HG02759 (cell line): ENCODE data around the gene UBA52.
A peak's percentile ranks its signal among the peaks of the same experiment; 100 is the strongest.

Experiments used
- ATAC-seq: cut with Tn5 transposase; IDR thresholded peaks from one replicate; pipeline ENCODE4 v1.9.1; 2021; ENCODE audit warnings: mild to moderate bottlenecking, moderate library complexity; ENCODE audit not compliant: unreplicated experiment

UBA52 gene

DNA sequence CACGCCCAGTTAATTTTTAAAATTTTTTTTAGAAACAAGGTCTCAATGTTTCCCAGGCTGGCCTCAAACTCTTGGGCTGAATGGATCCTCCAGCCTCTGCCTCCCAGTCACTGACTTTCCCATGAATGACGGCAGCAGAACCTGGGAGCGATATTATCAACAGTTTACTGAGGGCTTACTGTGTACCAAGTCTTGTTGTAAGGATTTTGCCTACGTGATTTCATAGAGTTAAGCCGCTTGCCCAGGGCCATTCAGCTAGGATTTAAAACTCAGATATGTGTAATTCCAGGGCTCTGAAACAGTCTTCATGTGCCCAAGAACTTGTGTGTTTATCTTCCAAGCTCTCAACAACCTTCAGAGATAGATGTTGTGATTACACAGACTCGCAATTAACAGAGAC lies 20.0 kb upstream of the UBA52 start:
- no peak for ATAC-seq

DNA sequence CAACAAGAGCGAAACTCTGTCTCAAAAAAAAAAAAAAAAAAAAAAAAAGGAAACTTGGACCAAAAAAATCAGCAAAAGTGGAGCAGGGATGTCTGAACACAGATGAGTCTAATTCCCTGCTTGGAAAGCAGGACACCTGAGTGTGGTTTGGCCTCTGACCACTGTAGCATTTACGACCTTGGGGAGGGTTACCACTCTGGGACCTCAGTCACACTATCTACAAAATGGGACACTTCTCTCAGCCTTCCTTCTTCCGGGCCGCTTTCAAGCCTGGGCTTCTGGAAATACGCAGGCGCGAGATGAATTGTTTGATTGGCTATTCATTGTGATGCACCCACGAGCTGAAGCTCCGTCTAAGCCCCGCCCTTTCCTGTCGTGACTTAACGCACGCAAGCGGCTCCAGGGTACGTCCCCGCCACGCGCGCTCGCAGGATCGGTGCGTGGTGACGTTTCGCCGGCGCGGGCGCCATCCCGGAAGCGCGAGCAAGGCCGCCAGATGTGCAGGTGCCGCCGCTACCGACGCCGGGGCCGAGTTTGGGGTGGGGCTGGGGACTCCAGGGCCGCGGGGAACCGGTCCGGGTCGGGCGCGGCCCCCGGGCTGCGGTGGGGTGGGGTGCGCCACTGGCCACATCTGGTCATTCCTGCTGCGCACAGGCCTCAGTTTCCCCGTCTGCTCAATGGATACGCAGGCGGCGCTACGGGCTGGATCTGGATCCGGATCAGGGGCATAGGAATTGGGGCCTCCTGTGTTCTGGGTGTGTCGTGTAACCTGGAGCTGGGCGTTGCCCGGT lies 14.1 kb upstream of the UBA52 start, which contains the start of gene KXD1:
KXD1 (plus strand) TSS at position 460 of the 791 bp plus-strand sequence. CDS start 4,187 bp downstream, outside the sequence.
- peak; percentile 96 for ATAC-seq

DNA sequence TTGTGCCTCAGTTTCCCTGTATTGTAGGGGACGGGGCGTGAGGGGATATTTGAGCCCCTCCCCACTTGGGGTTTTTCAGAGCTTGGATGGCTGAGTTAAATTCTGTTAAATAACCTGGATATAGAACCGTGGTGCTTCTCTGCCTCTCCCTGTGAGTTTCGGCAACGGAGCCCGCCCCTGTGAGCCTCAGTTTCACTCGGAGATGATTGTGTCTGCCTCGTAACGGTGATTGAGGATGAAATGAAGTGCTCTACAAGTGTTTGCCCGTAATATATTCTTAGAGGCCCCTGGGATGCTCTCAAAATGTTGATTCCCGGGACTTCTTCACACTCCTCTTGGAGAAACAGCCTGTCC lies 13.5 kb upstream of the UBA52 start:
- ATAC-seq: no peak

DNA sequence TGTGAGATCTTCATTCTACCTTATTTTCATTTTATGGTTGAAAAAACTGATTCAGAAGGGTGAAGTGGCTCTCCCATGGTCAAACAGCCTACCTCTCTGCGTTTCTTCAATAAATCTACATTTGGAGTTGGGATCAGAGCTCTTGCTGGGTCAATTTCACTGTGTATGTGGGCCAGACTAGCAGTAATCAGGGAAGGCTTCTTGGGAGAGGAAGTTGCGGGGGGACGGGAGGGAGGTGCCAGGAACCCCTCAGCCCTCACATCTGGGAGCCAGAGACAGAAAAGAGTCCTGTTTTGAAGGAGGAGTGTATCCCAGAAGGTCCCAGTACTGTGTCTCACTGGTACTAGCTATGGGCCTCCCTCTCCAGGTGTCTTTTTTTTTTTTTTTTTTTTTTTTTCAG lies 13.1 kb upstream of the UBA52 start:
- no peak for ATAC-seq

DNA sequence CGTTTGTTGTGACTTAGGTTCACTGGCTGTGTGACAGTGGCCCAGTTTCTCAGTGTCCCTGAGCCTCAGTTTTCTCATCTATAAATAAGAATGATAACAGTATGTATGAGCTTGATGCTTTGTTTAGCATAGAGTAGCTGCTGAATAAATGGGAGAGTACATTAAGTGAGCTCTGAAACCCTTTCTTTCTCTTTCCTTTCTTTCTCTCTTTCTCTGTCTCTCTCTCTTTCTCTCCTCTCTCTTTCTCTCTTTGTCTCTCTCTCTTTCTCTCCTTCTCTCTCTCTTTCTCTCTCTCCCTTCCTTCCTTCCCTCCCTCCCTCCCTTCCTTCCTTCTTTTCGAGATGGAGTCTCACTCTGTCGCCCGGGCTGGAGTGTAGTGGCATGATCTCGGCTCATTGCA lies 12.0 kb upstream of the UBA52 start:
- no peak for ATAC-seq

DNA sequence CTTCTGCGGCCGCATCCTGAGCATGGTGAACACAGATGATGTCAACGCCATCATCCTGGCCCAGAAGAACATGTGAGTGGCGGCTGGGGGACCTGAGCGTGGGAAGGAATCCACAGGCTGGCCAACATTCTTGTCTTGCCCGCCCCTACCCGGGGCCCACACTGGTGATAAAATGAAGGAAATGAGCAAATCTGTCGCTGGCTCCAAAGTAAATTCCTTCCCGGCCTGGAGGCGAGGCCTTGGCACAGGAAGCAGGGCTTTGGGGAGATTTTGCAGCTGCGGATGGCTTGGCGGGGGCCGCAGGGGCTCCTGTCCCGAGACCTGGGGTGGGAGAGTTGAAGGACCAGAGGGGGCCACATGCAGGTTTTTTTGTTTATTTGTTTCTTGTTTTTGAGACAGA lies 9.6 kb upstream of the UBA52 start:
- no peak for ATAC-seq

DNA sequence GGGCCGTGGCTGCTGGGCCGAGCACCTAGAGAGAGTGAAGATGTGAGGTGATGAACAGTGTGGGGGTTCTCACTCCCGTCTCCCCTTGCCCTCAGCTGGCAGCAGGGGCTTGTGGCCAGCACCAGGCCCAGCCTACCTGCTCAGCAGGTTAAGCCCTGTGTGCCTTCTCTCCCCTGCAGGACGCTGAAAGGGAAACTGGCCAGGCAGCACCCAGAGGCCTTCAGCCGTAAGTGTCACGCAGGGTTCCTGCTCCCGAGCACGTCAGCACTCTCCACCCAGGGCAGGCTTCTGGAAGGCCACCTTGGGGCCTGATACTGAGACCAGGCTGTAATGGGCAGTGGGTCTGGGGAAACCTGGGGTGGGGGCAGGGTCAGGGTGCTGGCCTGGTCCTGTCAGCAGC lies 4.7 kb upstream of the UBA52 start:
- ATAC-seq: no peak

DNA sequence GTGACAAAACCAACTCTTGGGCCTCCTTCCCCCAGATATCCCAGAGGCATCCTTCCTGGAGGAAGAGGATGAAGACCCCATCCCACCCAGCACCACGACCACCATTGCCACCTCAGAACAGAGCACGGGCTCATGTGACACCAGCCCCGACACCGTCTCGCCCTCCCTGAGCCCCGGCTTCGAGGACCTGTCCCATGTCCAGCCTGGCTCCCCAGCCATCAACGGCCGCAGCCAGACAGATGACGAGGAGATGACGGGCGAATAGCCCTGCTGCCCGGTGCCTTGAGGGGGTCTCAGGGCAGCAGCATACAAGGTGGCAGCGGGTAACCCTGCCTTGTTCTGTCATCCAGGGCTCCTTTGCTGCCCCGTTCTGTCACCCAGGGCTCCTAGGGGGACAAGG lies 3.3 kb upstream of the UBA52 start:
- no peak for ATAC-seq

DNA sequence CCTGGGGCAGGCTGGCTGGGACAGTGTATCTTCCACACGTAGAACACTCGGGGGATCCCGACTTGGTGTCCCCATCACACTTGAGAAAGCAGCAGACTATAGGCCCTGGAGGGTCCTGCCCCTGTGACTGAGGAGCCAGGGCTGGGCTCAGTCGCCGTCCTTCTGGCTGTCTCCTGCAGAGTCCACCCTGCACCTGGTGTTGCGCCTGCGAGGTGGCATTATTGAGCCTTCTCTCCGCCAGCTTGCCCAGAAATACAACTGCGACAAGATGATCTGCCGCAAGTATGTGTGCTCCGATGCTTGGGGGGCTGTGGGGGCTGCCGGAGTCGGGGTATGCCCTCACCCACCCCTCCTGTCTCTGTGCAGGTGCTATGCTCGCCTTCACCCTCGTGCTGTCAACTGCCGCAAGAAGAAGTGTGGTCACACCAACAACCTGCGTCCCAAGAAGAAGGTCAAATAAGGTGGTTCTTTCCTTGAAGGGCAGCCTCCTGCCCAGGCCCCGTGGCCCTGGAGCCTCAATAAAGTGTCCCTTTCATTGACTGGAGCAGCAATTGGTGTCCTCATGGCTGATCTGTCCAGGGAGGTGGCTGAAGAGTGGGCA lies 3.1 kb downstream of the UBA52 start:
- no peak for ATAC-seq

DNA sequence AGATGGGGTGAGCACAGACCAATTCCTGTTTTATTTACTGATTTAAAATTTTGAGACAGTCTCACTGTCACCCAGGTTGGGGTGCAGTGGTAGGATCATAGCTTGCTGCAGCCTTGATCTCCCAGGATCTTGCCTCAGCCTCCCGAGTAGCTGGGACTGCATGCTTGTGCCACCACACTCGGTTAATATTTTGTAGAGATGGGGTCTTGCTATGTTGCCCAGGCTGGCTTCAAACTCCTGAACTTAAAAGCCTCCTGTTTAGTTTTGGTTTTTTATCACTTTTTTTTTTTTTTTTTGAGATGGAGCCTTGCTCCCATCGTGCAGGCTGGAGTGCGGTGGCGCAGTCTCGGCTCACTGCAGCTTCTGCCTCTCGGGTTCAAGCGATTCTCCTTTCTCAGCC lies 4.7 kb downstream of the UBA52 start:
- no peak for ATAC-seq

DNA sequence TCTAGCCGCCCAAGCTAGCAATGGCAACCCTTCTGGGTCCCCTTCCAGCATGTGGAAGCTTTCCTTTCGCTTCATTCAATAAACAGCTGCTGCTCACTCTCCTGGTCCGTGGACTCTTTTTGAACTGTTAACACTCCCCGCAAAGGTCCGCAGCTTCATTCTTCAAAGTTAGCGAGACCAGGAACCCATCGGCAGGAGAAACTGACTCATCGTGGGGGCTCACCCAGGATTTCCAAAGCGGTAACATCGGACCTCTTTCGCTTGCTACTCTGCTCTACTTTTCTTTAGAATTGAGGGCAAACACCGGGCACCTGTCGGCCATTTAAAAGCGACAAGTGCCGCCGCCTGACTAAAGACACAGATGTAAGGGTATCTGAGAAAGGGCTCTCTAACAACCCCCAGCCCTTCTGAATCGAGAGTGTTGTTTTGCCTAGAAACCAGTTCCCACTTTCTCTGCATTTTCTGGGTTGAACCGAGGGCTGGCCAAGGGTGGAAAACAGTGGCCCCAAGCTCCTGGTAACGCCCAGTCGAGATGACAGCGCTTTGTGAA lies 5.8 kb downstream of the UBA52 start:
- ATAC-seq: no peak

DNA sequence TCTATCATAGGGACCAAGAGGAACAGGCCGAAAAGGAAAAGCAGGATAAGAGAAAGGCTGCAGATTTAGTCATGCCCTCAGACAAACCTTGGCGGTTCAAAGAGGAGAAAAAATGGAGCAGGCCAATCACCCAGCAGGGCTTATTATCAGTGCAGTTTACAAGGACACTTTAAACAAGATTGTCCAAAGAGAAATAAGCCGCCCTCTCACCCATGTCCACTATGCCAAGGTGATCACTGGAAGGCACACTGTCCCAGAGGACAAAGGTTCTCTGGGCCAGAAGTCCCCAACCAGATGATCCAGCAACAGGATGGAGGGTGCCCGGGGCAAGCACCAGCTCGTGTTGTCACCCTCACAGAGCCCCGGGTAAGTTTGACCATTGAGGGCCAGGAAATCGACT lies 8.7 kb downstream of the UBA52 start:
- ATAC-seq: no peak

DNA sequence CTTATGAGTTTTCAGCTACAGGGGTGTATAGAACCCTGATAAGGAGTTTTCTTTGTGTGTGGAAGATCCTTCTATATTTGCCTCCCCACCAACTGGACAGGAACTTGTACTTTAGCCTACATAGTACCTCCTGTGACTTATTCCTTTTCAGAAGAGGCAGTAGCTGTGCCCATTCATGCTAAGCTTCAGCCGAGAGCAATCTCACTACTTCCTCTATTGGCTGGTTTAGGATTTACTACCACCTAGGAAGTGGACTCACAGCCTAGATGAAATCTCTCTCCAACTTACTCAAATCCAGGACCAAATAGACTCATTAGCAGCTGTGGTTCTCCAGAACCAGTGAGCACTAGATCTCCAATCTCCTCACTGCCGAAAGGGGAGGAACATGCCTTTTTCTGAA lies 14.6 kb downstream of the UBA52 start:
- ATAC-seq: no peak

DNA sequence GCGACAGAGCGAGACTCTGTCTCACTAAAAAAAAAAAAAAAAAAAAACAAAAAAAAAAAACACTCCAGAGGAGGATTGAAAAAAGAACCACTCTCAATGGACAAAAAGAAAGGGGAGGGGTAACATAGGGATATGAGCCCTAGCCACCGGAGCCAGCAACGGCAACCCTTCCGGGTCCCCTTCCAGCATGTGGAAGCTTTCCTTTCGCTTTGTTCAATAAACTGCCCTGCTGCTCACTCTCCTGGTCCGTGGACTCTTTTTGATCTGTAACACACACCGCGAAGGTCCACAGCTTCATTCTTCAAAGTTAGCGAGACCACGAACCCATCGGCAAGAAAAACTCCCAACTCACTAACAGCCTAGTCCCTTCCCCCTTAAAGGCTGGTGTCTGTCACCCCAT lies 15.9 kb downstream of the UBA52 start:
- no peak for ATAC-seq

DNA sequence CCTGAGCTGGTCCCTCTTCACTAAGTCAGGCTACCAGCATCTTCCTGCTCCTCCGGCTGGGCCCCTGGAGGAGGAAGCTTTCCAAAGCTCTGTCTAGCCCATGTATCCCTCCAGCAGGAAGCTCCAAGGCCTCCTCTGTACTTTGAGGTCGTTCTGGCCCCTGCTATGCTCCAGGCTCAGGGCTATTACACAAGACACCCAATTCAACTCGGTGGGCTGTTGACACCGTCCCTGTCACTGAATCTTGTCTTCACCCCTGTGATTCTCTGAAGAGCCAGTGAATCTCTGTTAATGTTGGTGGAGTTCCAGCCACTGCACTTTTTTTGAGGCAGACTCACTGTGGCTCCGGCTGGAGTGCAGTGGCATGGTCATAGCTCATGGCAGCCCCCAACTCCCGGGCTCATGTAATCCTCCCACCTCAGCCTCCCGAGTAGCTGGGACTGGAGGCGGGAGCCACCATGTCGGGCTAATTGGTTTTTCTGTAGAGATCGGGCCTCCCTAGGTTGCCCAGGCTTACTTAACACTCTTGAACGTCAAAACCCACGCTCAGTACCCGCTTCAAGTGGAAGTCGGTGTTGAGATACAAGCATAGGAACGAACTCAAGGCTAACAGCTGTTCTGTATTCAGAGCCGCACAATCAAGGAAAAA lies 16.4 kb downstream of the UBA52 start:
- ATAC-seq: no peak

DNA sequence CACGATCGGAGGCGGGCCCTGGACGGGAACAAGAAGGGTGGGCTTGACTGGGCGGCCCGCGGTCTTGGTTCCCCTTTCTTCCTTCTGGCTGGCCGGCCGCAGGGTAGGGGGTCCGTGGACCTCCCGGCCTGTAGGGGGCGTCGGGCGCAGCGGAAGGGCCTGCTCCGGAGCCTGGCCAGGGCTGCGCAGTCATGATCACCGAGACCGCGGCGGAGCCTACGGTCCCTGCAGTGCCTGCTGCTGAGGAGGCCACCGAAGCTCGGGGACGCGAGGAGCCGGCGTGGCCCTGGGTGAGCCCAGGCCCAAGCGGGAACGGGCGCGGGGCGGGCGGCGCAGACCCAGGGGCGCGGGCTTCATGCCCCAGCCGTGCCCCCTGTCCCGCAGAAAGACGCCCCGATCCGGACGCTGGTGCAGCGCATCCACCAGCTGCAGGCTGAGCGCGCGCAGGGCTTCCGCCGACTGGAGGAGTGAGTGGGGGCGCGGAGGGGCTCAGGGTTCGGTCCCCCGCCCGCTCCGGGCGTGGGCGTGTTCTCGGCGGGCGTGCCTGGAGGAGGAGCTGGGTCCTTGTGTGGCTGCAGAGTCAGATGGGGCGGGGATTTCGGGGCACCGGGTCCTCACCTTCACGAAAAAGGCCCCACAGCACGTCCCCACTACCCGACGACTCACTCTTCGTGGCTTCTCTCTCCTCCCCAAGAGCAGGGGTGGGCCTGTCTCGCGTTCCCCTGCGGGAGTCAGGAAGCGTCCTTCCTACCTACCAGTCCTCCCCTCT lies 17.1 kb downstream of the UBA52 start, which contains the start of gene REX1BD:
REX1BD (plus strand) TSS at position 188 of the 769 bp plus-strand sequence; CDS start at position 192, 4 bp downstream.
- peak; percentile 88 for ATAC-seq

DNA sequence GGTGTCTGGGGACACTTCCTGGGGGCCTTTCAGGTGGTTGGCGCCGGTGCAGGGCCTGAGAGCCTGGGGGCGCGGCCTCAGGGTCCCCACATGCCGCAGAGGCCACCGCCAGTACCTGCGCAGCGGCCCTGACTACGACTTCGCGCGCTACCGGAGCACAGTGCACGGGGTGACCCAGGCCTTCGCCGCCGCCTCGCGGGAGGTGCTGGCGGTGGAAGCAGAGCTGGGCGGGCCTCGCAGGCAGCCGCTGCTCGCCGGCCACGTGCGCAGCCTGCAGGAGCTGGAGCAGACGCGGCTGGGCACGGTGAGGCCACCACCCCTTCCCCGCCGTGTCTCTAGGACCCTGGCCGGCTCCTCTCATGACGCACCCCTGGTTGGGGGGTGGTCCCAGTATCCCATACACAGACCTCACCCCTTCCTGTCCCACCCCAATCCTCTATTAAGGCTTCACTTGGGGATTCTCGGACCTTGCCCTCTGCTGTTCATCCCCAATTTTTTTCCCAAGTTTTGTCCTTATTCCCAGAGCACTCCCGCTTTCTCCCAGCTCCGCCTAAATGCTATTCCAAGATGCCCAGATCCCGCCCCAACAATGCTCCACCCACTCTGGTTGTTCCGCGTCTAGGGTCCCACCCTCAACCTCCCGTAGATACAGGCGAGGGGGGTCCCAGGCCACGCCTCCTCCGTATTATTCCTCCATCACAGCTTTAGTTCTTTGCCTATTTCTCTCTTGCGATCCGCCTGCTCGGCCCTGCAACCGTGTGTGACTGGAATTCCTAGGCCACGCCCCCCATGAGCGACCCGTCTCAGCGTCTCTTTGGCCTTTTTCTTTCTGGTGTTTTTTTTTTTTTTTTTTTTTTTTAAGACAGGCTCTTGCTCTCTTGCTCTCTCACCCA lies 18.0 kb downstream of the UBA52 start:
- peak; percentile 26 for ATAC-seq

DNA sequence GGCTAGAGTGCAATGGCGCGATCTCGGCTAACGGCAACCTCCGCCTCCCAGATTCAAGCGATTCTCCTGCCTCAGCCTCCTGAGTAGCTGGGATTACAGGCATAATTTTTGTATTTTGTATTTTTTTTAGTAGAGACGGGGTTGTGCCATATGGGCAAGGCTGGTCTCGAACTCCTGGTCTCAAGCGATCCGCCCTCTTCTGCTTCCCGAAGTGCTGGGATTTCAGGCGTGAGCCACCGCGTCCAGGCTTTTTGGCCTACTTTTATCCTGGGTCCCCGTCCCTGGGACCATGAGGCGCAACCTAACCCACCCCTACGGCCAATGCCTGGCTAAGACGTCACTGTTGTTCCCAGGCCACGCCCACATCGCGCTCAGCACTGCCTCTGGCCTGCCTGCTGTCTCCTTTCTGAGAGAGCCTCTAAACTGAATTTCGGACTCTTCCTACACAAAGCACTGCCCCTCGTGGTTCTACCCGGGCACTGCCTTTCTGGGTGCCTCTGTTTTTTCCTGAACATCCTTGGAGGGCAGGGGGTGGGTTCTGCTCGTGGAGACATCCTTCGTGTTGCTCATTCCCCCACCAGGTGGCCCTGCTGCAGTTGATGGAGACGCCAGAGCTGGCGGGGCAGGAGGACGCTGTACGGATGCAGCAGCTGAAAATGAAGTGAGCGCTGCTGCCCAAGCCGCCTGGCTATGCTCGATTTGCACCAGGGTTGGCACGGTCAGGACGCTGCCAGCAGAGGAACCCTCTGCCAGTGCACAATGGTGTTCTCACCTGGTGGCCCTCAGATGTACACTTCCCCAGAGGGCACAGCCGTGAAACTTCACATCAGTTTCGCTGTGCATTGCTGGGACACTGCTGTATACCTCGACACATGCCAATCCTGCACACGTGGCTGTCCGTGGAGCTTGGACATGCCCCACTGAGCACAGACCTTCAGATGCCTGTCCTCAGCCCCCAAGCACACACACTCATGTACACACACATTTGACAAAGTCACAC lies 18.9 kb downstream of the UBA52 start:
- ATAC-seq: no peak
